HCT116 (cell line): ENCODE measurements around the gene COPE. TPM values are rescaled to one million over a fixed set of nuclear protein-coding genes. Genes with fewer than 3 reads are reported as not detected.
A peak's percentile ranks its signal among the peaks of the same experiment; 100 is the strongest.

ENCODE experiments used
- ATAC-seq: fragments of 200-7000 bp; cut with Tn5 transposase; 2 replicates; pipeline ENCODE4 v1.9.1; 2020; ENCODE audit warnings: mild to moderate bottlenecking, moderate library complexity
- BruUV-seq: library from RNA; stranded (reverse); fragments of 400-500 nt; replicated peaks from 2 replicates; lab custom pipeline; 2021; lab: Mats Ljungman, UMichigan
- CTCF ChIA-PET: fragments of 300-600 bp; sonication (Branson Sonifier 250); formaldehyde crosslinking; loops from one replicate; lab custom pipeline; 2021; ENCODE audit warnings: antibody characterized with exemption; lab: Charles Lee
- POLR2A ChIA-PET: fragments of 300-600, 350-600 bp; sonication (Branson Sonifier 250); formaldehyde crosslinking; loops from one replicate; lab custom pipeline; 2021; ENCODE audit warnings: antibody characterized with exemption; lab: Charles Lee
- RAD21 ChIA-PET, 2 experiments: fragments of 300-600 bp; sonication (Branson Sonifier 250); formaldehyde crosslinking; loops; one replicate each; lab custom pipeline; 2023; ENCODE audit warnings: low total read pairs in 2 of 2; ENCODE audit not compliant: uncharacterized antibody in 2 of 2, unreplicated experiment in 2 of 2, low non-redundant PET in 1 of 2; lab: Charles Lee
- DNase-seq: peaks from one replicate; pipeline ENCODE4 v3.0.0-alpha.2; 2010; ENCODE audit warnings: low read depth, low spot score
- H2AFZ ChIP-seq: fragments of 200-600 bp; shearing (Covaris generic), sonication (generic); 2 replicates; pipeline ENCODE4 v1.6.1; 2017; ENCODE audit warnings: low read depth, mixed run types, mixed read lengths, antibody characterized with exemption, low read length; ENCODE audit not compliant: poor library complexity, severe bottlenecking
- H3K27ac ChIP-seq: 2 replicates; pipeline ENCODE4 v1.5.1; 2012; ENCODE audit warnings: low read depth, low read length
- H3K27me3 ChIP-seq: fragments of 200-600 bp; sonication (generic); 2 replicates; pipeline ENCODE4 v1.6.1; 2016; ENCODE audit warnings: mixed run types, low read length, mixed read lengths; ENCODE audit not compliant: insufficient read depth
- H3K36me3 ChIP-seq, 2 experiments: fragments of 200-500 bp in 1 of 2; fragments of 200-600 bp in 1 of 2; sonication (Bioruptor generic) in 1 of 2; sonication (generic) in 1 of 2; 2 replicates each; pipeline versions ENCODE4 v1.5.1 to v1.6.1; 2014 to 2016; ENCODE audit warnings: low read length in 2 of 2, inconsistent platforms in 1 of 2, mixed read lengths in 1 of 2, mixed run types in 1 of 2; ENCODE audit not compliant: insufficient read depth in 2 of 2, control insufficient read depth in 1 of 2
- H3K4me1 ChIP-seq, 2 experiments: fragments of 200-600 bp in 1 of 2; sonication (generic) in 1 of 2; 2 replicates each; pipeline versions ENCODE4 v1.5.1 to v1.6.1; 2012 to 2017; ENCODE audit warnings: low read length in 2 of 2, inconsistent platforms in 1 of 2, mild to moderate bottlenecking in 1 of 2, mixed read lengths in 1 of 2, mixed run types in 1 of 2, moderate library complexity in 1 of 2; ENCODE audit not compliant: insufficient read depth in 2 of 2, control insufficient read depth in 1 of 2
- H3K4me2 ChIP-seq: fragments of 200-600 bp; sonication (generic); 2 replicates; pipeline ENCODE4 v1.6.1; 2017; ENCODE audit warnings: mixed run types, low read length, mixed read lengths
- H3K4me3 ChIP-seq, 2 experiments: fragments of 200-600 bp in 1 of 2; sonication (generic) in 1 of 2; replicated peaks in 1 of 2; 2 replicates each; pipeline ENCODE4 v1.5.1; 2011 to 2016; ENCODE audit warnings: low read length in 2 of 2, control low read depth in 1 of 2, low read depth in 1 of 2, mild to moderate bottlenecking in 1 of 2, mixed read lengths in 1 of 2, mixed run types in 1 of 2
- H3K79me2 ChIP-seq: fragments of 200-600 bp; sonication (generic); 2 replicates; pipeline ENCODE4 v1.6.1; 2017; ENCODE audit warnings: mild to moderate bottlenecking, mixed run types, low read length, moderate library complexity, mixed read lengths; ENCODE audit not compliant: insufficient read depth
- H3K9ac ChIP-seq: fragments of 200-600 bp; sonication (generic); 2 replicates; pipeline ENCODE4 v1.6.1; 2016; ENCODE audit warnings: low read length, mixed read lengths
- H3K9me2 ChIP-seq: fragments of 200-600 bp; sonication (generic), shearing (Covaris generic); 2 replicates; pipeline ENCODE4 v1.6.1; 2017; ENCODE audit warnings: mixed run types, mild to moderate bottlenecking, moderate library complexity; ENCODE audit not compliant: insufficient read depth
- H3K9me3 ChIP-seq, 2 experiments: fragments of 200-500 bp in 1 of 2; fragments of 200-600 bp in 1 of 2; sonication (Bioruptor generic) in 1 of 2; sonication (generic) in 1 of 2; 2 replicates each; pipeline ENCODE4 v1.6.1; 2014 to 2017; ENCODE audit warnings: low read length in 2 of 2, mixed read lengths in 2 of 2, inconsistent platforms in 1 of 2, low read depth in 1 of 2, mild to moderate bottlenecking in 1 of 2, mixed run types in 1 of 2, moderate library complexity in 1 of 2; ENCODE audit not compliant: control insufficient read depth in 1 of 2, insufficient read depth in 1 of 2
- H4K20me1 ChIP-seq: fragments of 200-600 bp; sonication (generic), shearing (Covaris generic); 2 replicates; pipeline ENCODE4 v1.6.1; 2017; ENCODE audit warnings: mixed run types, mild to moderate bottlenecking, moderate library complexity; ENCODE audit not compliant: insufficient read depth
- CBX3 ChIP-seq: IDR thresholded peaks from 2 replicates; pipeline ENCODE4 v1.6.1; 2012; ENCODE audit warnings: low read depth
- CTCF ChIP-seq, 3 experiments: fragments of 200-600 bp in 1 of 3; sonication (generic) in 1 of 3; IDR thresholded peaks in 2 of 3; conservative IDR thresholded peaks in 1 of 3; 2 replicates each; pipeline ENCODE4 v1.5.1; 2012 to 2017; ENCODE audit warnings: low read depth in 2 of 3, low read length in 2 of 3, antibody characterized with exemption in 1 of 3, borderline replicate concordance in 1 of 3, control low read depth in 1 of 3, mild to moderate bottlenecking in 1 of 3, mixed read lengths in 1 of 3, mixed run types in 1 of 3, moderate library complexity in 1 of 3; ENCODE audit not compliant: insufficient read depth in 1 of 3
- EGR1 ChIP-seq: IDR thresholded peaks from 2 replicates; pipeline ENCODE4 v1.6.1; 2012; ENCODE audit warnings: low read depth
- JUND ChIP-seq: IDR thresholded peaks from 2 replicates; pipeline ENCODE4 v1.6.1; 2012
- MAX ChIP-seq: IDR thresholded peaks from 2 replicates; pipeline ENCODE4 v1.6.1; 2012
- POLR2AphosphoS5 ChIP-seq: IDR thresholded peaks from 2 replicates; pipeline ENCODE4 v1.6.1; 2011; ENCODE audit warnings: mild to moderate bottlenecking, low read depth, low read length, moderate library complexity
- SRF ChIP-seq: IDR thresholded peaks from 2 replicates; pipeline ENCODE4 v1.6.1; 2012; ENCODE audit warnings: low read depth
- TCF7L2 ChIP-seq: IDR thresholded peaks from 2 replicates; pipeline ENCODE4 v1.7.0; 2011; ENCODE audit warnings: borderline replicate concordance, inconsistent platforms; ENCODE audit not compliant: insufficient read depth, insufficient read length; ENCODE audit errors: extremely low read depth
- YY1 ChIP-seq: IDR thresholded peaks from 2 replicates; pipeline ENCODE4 v1.6.1; 2011; ENCODE audit warnings: low read length, low read depth, moderate library complexity, mild to moderate bottlenecking; ENCODE audit not compliant: insufficient replicate concordance; ENCODE audit errors: extremely low read depth
- ZBTB33 ChIP-seq: IDR thresholded peaks from 2 replicates; pipeline ENCODE4 v1.6.1; 2011; ENCODE audit warnings: mild to moderate bottlenecking, low read length, moderate library complexity; ENCODE audit not compliant: insufficient replicate concordance; ENCODE audit errors: extremely low read depth
- ZNF274 ChIP-seq: fragments of 200-500 bp; sonication (Bioruptor generic); IDR thresholded peaks from 2 replicates; pipeline ENCODE4 v1.6.1; 2014; ENCODE audit warnings: mild to moderate bottlenecking, low read depth, low read length, inconsistent platforms
- intact Hi-C: fragments of 100-400 bp; cut with micrococcal nuclease; formaldehyde crosslinking; loops from 2 replicates; pipeline ENCODE4 v1.10.0; 2022
- total RNA-seq: library from RNA; stranded (reverse); gene quantifications from one replicate; pipeline ENCODE4 v1.2.1, GENCODE V29; 2021; ENCODE audit not compliant: unreplicated experiment

COPE gene
- total RNA-seq, 1 experiment from 2014 or later, result 263 TPM

GRCh38 chr19:18964121-18964520 lies 44.9 kb upstream of the COPE start:
- Histone ChIP-seq H2AFZ (no peak overlapping the region), H3K4me1 (peaks cover 14 to 18% of the 10 kb centered on the region in 2 experiments), H3K9ac (no peak overlapping the region), H3K4me3 (no peak overlapping the region), H3K27ac (no peak overlapping the region), H3K9me2 (no peaks in the 10 kb centered on the region), H3K79me2 (no peaks in the 10 kb centered on the region), H4K20me1 (no peaks in the 10 kb centered on the region), H3K27me3 (no peaks in the 10 kb centered on the region), H3K9me3 (no peaks in the 10 kb centered on the region), H3K4me2 (no peak overlapping the region), H3K36me3 (no peaks in the 10 kb centered on the region)
- ATAC-seq (no peak), DNase-seq (no peak)
- RAD21 ChIA-PET, result no interaction called here
- CTCF ChIA-PET, result no interaction called here
- BruUV-seq, result no TSS peak
- intact Hi-C loops, result no loop called here
- TF ChIP-seq ZBTB33, result no peak
- POLR2A ChIA-PET, result no interaction called here

GRCh38 chr19:18961767-18962620 lies 42.8 kb upstream of the COPE start:
- CTCF ChIA-PET, result no interaction called here
- BruUV-seq, result no TSS peak
- POLR2A ChIA-PET, result no interaction called here

More at GRCh38 chr19:18961767-18962620, 42.8 kb upstream of the COPE start:
- peak; percentile 52 for ATAC-seq
- intact Hi-C loops, result no loop called here
- Histone ChIP-seq H3K9ac (no peak overlapping the region), H3K9me2 (no peaks in the 10 kb centered on the region), H3K79me2 (no peaks in the 10 kb centered on the region), H3K36me3 (no peaks in the 10 kb centered on the region), H3K4me3 (no peak overlapping the region), H3K27ac (no peak overlapping the region), H3K27me3 (no peaks in the 10 kb centered on the region), H3K9me3 (no peaks in the 10 kb centered on the region), H3K4me1 (peaks cover 0 to 4% of the 10 kb centered on the region in 2 experiments; a peak in 1 of 4 replicates), H3K4me2 (no peak overlapping the region), H4K20me1 (no peaks in the 10 kb centered on the region), H2AFZ (no peak overlapping the region)
- no peak for DNase-seq
- RAD21 ChIA-PET, result no interaction called here
- TF ChIP-seq ZNF274 (no peak), MAX (no peak), CTCF (IDR thresholded peaks at IDR 0.05 in 2 of 3, conservative IDR thresholded peaks at IDR 0.05 in 1 of 3; ENCODE audit: borderline replicate concordance in 1 of 3, insufficient read depth in 1 of 3, low read depth in 2 of 3, low read length in 2 of 3) (no peak), ZBTB33 (no peak), JUND (no peak), EGR1 (no peak), CBX3 (no peak), POLR2AphosphoS5 (no peak), SRF (no peak), YY1 (no peak), TCF7L2 (no peak)
